SJSA1 (cell line): ENCODE measurements around the gene FAM184A. TPM values are rescaled to one million over a fixed set of nuclear protein-coding genes. Genes with fewer than 3 reads are reported as not detected.

Source experiments
- DNase-seq, 2 experiments: peaks; one replicate each; pipeline ENCODE4 v3.0.0-alpha.2; 2015 to 2020; ENCODE audit warnings: low spot score in 2 of 2, low read depth in 1 of 2
- H3K27ac ChIP-seq: fragments of 250-450 bp; sonication (Bioruptor Pico); 2 replicates; pipeline ENCODE4 v1.5.1; 2020; ENCODE audit warnings: mild to moderate bottlenecking, moderate library complexity
- H3K27me3 ChIP-seq: fragments of 250-450 bp; sonication (Bioruptor Pico); replicated peaks from 2 replicates; pipeline ENCODE4 v1.5.1; 2020; ENCODE audit warnings: mild to moderate bottlenecking, moderate library complexity
- H3K36me3 ChIP-seq: fragments of 250-450 bp; sonication (Bioruptor Pico); 2 replicates; pipeline ENCODE4 v1.5.1; 2020; ENCODE audit warnings: mild to moderate bottlenecking
- H3K4me1 ChIP-seq: fragments of 250-450 bp; sonication (Bioruptor Pico); replicated peaks from 2 replicates; pipeline ENCODE4 v1.6.1; 2021; ENCODE audit warnings: mild to moderate bottlenecking
- H3K4me3 ChIP-seq: fragments of 250-450 bp; sonication (Bioruptor Pico); 2 replicates; pipeline ENCODE4 v1.5.1; 2020; ENCODE audit warnings: mild to moderate bottlenecking
- H3K9me3 ChIP-seq: fragments of 250-450 bp; sonication (Bioruptor Pico); replicated peaks from 2 replicates; pipeline ENCODE4 v1.5.1; 2020; ENCODE audit warnings: mild to moderate bottlenecking
- total RNA-seq: library from RNA; depleted of rRNA; stranded (reverse); fragments of >200 nt; shearing (Covaris generic); gene quantifications from 2 replicates; pipeline ENCODE4 v1.2.3, GENCODE V29; 2014

Gene FAM184A
- total RNA-seq, 1 experiment from 2014 or later, result not detected

DNA sequence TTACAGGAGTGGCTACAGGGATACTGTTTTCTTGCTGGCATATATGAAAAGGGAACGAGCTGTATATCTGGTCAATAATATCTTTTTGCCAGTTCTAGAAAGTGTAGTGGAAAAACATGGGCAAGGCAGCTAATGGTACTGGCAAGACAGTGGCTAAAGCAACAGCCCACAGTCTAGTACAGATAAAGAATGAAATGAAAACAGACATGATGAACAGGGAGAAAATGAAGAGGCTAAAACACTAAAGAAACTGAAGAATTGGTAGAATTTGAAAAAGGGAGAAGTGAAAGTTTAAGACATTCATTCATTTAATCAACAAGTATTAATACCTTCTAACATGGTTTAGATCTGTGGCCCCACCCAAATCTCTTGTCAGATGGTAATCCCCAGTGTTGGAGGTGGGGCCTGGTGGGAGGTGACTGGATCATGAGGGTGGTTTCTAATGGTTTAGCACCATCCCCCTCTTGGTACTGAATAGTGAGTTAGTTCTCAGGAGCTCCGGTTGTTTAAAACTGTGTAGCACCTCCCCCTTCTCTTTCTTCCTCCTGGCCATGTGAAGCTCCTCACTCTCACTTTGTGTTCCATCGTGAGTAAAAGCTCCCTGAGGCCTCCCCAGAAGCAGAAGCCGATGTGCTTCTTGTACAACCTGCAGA, 18.1 kb downstream of the FAM184A start:
- Histone ChIP-seq H3K4me3 (no peak overlapping the region), H3K27me3 (no peaks in the 10 kb centered on the region), H3K36me3 (no peaks in the 10 kb centered on the region), H3K27ac (no peak overlapping the region), H3K4me1 (no peaks in the 10 kb centered on the region), H3K9me3 (no peaks in the 10 kb centered on the region)
- no peak for DNase-seq

DNA sequence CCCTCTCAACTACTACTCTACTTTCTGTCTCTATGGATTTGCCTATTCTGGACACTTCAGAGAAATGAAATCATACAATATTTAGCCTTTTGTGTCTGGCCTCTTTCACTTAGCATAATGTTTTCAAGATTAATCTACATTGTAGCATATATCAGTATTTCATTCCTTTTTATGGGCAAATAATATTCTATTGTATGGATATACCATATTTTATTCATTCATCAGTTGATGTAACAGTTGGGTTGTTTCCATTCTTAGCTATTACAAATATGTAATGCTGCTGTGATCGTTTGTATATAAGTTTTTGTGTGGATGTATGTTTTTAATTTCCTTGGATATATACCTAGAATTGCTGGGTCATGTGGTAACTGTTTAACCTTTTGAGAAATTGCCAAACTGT, 23.4 kb downstream of the FAM184A start:
- DNase-seq, result no peak
- no peaks in the 10 kb centered on the region for H3K4me1 ChIP-seq
- H3K27me3 ChIP-seq, result 0 out of 2 replicates have a peak, but pooled peaks cover 3% of the 10 kb centered on the region
- H3K27ac ChIP-seq, result no peak overlapping the region
- H3K9me3 ChIP-seq, result no peaks in the 10 kb centered on the region
- H3K4me3 ChIP-seq, result no peak overlapping the region
- no peaks in the 10 kb centered on the region for H3K36me3 ChIP-seq

DNA sequence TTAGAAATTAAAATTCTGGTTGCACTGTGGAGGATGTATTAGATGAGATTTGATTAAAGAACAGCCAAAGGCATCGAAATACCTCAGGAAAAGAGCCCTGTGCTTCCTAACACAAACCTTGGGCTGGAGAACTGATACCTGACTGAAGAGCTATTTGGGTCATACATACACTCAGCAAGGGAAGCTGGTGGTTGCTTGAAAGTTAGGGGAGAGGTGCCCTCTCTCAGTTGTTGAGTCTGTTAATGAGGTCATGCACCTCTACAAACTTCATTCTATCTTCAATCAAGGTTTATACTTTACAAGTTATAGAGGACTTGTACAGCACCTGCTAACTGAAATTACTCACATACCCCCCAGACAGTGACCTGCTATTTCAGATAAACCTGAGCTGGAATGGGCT, 25.5 kb downstream of the FAM184A start:
- no peak for DNase-seq
- Histone ChIP-seq H3K4me1 (no peaks in the 10 kb centered on the region), H3K9me3 (no peaks in the 10 kb centered on the region), H3K27me3 (0 out of 2 replicates have a peak, but pooled peaks cover 3% of the 10 kb centered on the region), H3K4me3 (no peak overlapping the region), H3K36me3 (no peaks in the 10 kb centered on the region), H3K27ac (no peak overlapping the region)

DNA sequence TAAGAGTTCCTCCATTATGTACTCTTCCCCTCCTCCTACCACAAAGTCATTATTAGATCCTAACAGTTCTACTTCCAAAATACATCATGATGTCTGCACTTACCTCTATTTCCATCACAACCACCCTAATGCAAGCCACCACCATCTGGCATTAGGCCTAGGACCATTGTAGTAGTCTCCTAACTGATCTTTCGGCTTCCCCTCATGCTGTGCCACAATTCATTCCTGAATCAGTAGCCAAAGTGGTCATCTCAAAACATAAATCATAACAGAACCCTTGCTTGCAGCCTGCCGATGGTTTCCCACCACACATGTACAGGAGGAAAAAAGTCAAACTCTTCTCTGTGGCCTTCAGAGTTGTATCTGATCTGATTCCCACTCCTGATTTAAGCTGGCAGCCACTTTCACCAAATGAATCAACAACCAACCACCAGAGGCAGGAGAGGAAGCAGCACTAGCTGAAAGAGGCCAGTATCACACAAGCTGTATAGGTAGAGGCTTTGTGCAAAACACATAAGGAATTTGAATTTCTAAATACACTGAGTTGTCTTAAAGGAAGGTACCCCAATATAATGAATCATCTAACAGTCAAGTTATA, 26.1 kb downstream of the FAM184A start:
- no peaks in the 10 kb centered on the region for H3K4me1 ChIP-seq
- 0 out of 2 replicates have a peak, but pooled peaks cover 3% of the 10 kb centered on the region for H3K27me3 ChIP-seq
- no peak overlapping the region for H3K4me3 ChIP-seq
- no peak for DNase-seq
- H3K36me3 ChIP-seq, result no peaks in the 10 kb centered on the region
- no peak overlapping the region for H3K27ac ChIP-seq
- H3K9me3 ChIP-seq, result no peaks in the 10 kb centered on the region

DNA sequence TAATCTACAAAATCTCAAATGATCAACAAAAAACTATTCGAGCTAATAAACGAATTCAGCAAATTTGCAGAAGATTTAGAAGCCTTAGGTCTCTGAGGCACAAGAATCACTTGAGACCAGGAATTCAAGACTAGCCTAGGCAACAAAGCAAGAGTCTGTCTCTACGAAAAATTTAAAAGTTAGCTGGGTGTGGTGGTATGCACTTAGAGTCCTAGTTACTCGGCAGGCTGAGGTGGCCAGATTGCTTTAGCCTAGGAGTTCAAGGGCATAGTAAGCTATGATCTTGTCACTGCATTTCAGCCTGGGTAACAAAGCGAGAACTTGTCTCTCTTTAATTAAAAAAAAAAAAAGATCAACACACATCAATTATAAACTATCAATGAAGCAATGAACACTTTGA, 34.2 kb downstream of the FAM184A start:
- no peaks in the 10 kb centered on the region for H3K9me3 ChIP-seq
- no peak for DNase-seq

DNA sequence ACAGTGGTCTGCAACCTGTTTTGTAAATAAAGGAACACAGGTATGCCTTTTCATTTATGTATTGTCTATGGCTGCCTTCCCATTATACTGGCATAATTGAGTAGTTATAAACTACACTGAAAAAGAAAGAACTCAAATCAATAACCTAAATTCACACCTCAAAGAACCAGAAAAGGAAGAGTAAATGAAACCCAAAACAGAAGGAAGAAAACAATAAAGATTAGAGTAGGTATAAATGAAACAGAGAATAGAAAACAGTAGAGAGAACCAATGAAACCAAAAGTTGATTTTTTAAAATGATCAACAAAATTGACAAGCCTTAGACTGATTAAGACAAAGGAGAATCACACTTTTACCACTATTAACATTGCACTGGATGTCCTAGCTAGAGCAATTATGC, 34.7 kb downstream of the FAM184A start:
- DNase-seq, result no peak
- Histone ChIP-seq H3K27ac (no peak overlapping the region), H3K27me3 (no peaks in the 10 kb centered on the region), H3K36me3 (no peaks in the 10 kb centered on the region), H3K4me3 (no peak overlapping the region), H3K4me1 (no peaks in the 10 kb centered on the region), H3K9me3 (no peaks in the 10 kb centered on the region)

More for the DNA sequence above, 34.2 kb downstream of the FAM184A start:
- H3K4me1 ChIP-seq, result no peaks in the 10 kb centered on the region
- no peak overlapping the region for H3K27ac ChIP-seq
- no peaks in the 10 kb centered on the region for H3K27me3 ChIP-seq
- no peak overlapping the region for H3K4me3 ChIP-seq
- H3K36me3 ChIP-seq, result no peaks in the 10 kb centered on the region

DNA sequence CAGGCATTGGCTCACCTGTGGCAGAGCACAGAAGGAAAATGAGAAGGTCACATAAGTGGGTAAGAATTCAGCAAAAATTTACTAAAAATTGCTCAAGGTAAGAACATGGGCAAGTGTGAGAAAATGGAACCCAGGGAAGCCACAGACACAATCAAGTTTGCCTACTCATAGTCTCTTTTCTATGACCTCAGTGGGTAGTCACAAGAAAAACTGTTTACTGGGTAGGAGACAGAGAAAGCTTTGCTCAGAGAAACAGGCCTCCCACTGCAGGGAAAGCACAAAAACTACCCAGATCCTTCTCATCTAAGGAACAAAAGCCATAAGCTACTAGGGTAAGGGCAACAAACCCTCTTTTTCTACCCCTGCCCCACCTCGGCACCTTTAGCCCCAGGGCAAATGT, 35.2 kb downstream of the FAM184A start:
- H3K27ac ChIP-seq, result no peak overlapping the region
- H3K4me3 ChIP-seq, result no peak overlapping the region
- no peaks in the 10 kb centered on the region for H3K27me3 ChIP-seq
- H3K4me1 ChIP-seq, result no peaks in the 10 kb centered on the region
- no peaks in the 10 kb centered on the region for H3K36me3 ChIP-seq
- no peak for DNase-seq
- no peaks in the 10 kb centered on the region for H3K9me3 ChIP-seq

DNA sequence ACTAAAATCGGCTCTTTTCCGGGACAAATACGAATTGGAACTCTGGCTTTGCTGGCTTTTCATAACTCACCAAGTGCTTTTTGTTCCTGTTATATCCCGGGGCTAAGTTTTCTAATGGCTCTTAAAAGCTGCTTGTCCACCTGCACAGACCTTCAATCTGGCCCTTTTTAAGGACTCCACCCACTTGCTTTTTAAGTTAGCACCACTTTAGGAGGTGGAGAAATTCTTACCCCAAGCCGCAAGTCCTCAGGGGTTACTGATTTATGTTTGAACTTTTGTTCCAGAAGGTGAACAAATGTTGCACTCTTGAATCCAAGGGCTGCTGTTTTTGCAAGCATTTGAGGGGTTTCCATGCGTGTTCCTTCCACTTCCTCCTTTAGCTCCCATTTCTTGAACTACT, 37.8 kb downstream of the FAM184A start:
- H3K27me3 ChIP-seq, result no peaks in the 10 kb centered on the region
- no peaks in the 10 kb centered on the region for H3K9me3 ChIP-seq
- no peak for DNase-seq
- no peak overlapping the region for H3K4me3 ChIP-seq
- H3K27ac ChIP-seq, result no peak overlapping the region
- no peaks in the 10 kb centered on the region for H3K36me3 ChIP-seq
- no peaks in the 10 kb centered on the region for H3K4me1 ChIP-seq

DNA sequence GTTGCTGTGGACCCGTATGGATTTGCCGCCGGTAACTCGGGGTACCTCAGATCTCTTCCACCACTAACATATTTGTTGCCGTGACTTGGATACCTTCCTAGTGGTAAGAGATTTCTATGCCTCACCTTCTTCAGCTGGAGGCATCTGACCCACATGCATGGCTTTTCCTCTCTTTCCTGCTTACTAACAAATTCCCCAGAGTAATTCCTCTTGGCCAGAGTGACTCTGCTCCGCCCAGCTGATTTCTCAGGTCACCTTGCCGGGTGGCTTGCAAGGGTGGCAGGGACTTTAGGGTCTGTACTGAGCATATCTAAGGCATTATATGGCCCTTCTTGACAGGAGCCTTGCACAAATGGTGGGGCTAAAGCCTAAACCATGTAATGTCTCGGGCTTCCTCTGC, 38.2 kb downstream of the FAM184A start:
- Histone ChIP-seq H3K4me3 (no peak overlapping the region), H3K27ac (no peak overlapping the region), H3K4me1 (no peaks in the 10 kb centered on the region), H3K9me3 (no peaks in the 10 kb centered on the region), H3K36me3 (no peaks in the 10 kb centered on the region), H3K27me3 (no peaks in the 10 kb centered on the region)
- DNase-seq, result no peak

DNA sequence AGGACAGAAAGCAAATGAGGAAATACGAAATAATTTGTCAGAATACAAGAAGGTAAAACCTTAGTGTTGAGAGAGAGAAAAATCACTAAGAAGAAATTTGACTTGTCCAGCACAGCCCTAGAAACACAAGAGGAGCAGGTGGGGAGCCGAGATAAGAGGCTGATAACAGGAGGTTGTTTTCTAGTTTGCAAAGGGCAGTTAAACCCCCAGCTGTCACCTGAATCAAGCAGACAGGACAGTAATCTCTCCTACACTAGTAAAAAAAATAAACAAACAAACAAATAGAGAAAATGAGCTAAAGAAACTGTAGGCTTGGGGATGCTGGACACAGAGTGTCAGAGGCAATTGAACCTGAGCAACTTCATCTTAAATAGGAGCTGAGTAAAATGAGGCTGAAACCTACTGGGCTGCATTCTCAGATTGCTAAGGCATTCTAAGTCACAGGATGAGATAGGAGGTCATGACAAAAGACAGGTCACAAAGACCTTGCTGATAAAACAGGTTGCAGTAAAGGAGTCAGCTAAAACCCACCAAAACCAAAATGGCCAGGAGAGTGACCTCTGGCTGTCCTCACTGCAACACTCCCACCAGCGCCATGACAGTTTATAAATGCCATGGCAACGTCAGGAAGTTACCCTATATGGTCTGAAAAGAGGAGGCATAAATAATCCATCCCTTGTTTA, 40.4 kb downstream of the FAM184A start:
- H3K4me3 ChIP-seq, result no peak overlapping the region
- no peaks in the 10 kb centered on the region for H3K4me1 ChIP-seq
- DNase-seq, result no peak
- H3K27ac ChIP-seq, result no peak overlapping the region
- no peaks in the 10 kb centered on the region for H3K9me3 ChIP-seq
- no peaks in the 10 kb centered on the region for H3K36me3 ChIP-seq
- H3K27me3 ChIP-seq, result no peaks in the 10 kb centered on the region

DNA sequence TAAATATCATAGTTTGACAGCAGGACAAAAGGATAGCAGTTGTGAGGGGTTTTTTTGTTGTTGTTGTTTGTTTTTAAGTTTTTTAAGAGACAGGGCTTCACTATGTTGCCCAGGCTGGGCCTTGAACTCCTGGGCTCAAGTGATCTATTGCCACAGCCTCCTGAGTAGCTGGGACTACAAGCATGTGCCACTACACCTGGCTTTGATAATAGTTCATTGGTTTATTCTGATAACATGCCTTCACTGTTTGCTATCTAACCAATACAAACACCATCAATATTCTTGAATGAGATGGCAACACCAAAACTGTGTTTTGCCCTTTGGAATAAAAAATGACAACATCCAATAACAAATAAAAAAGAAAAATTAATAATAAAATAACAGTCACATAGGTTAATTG, 41.2 kb downstream of the FAM184A start:
- H3K9me3 ChIP-seq, result no peaks in the 10 kb centered on the region
- no peaks in the 10 kb centered on the region for H3K36me3 ChIP-seq
- no peak overlapping the region for H3K27ac ChIP-seq
- H3K4me3 ChIP-seq, result no peak overlapping the region
- no peak for DNase-seq
- no peaks in the 10 kb centered on the region for H3K27me3 ChIP-seq
- no peaks in the 10 kb centered on the region for H3K4me1 ChIP-seq

DNA sequence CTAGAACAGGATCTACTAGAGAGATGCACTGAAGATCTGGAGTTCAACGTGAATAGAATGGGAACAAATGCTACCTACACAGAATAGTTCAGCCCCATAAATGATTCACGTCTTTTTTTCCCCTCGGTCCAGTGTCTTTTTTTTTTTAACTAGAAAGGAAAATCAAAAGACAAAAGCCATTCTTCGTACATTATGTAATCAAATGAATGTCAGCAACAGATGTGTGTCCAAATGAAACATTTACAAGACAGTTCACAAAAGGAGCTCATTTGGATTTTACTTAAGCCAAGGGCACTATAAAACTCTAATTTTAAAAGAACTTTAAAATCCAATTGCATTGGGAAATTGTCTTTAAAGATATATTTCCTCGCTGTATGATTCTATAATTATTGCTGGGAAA, 42.4 kb downstream of the FAM184A start:
- Histone ChIP-seq H3K36me3 (no peaks in the 10 kb centered on the region), H3K4me1 (no peaks in the 10 kb centered on the region), H3K9me3 (no peaks in the 10 kb centered on the region), H3K27me3 (no peaks in the 10 kb centered on the region), H3K27ac (no peak overlapping the region), H3K4me3 (no peak overlapping the region)
- no peak for DNase-seq

DNA sequence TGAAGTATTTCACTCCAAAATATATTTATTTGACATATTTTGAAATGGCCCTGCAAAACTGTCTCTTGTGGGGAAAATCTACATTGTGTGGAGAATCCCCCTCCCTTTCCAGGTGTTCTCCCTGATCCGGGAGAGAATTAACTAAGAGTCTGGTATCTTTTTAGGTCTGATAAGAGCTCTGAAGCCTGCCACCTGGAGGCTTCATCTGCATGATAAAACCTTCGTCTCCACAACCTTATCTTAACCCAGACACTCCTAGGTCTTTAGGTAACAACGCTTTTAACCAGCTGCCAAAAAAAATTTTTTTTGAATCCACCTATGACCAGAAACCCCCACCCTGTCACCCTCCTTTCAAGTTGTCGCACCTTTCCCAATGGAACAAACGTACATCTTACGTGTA, 43.0 kb downstream of the FAM184A start:
- DNase-seq, result no peak
- no peak overlapping the region for H3K27ac ChIP-seq

DNA sequence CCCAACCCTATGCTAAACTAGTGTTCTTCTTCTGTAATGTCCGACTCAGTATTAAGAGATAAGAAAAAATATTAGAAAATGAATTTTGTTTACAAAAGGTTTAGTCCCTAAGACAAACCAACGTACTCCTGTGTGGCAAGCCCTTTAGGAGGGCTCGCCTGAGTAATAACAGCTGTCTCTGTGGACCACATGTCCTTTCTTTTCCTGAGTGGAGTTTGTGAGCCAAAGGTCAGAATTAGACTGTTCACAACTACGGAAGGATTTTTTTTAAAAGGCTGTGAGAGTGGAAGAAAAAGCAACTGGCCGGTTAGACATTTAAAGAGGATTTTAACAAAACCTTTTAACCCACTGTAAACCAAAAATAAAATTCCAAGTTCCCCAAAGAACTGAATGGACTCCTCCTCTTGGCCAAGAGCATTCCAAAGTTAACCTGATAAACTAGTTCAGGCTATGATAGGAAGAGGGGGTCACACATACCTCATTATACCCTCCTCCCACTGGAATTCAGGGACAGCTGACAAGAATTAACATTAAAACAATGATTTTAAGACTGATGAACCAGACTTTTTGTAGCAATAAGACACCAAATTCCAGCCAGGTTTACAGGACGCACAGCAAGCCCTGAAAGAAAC, 43.5 kb downstream of the FAM184A start:
- H3K27me3 ChIP-seq, result no peaks in the 10 kb centered on the region
- H3K9me3 ChIP-seq, result no peaks in the 10 kb centered on the region
- no peak for DNase-seq

More for the DNA sequence above, 43.0 kb downstream of the FAM184A start:
- Histone ChIP-seq H3K4me1 (no peaks in the 10 kb centered on the region), H3K4me3 (no peak overlapping the region), H3K36me3 (no peaks in the 10 kb centered on the region), H3K27me3 (no peaks in the 10 kb centered on the region), H3K9me3 (no peaks in the 10 kb centered on the region)

More for the DNA sequence above, 43.5 kb downstream of the FAM184A start:
- Histone ChIP-seq H3K4me3 (no peak overlapping the region), H3K27ac (no peak overlapping the region), H3K36me3 (no peaks in the 10 kb centered on the region), H3K4me1 (no peaks in the 10 kb centered on the region)
